Calu3 (cell line): ENCODE results near the gene SV2C. TPM values are rescaled to one million over a fixed set of nuclear protein-coding genes. Genes with fewer than 3 reads are reported as not detected.
"Not testable (repeated sequence)": the region's sequence is repeated elsewhere in the genome, so short reads cannot be mapped to it uniquely, and the experiment has no call there.

Experiments
- BruUV-seq: library from RNA; stranded (reverse); fragments of 400-500 nt; replicated peaks from 2 replicates; lab custom pipeline; 2021; lab: Mats Ljungman, UMichigan
- CTCF ChIA-PET: fragments of 300-600 bp; sonication (Branson Sonifier 250); formaldehyde crosslinking; loops from one replicate; lab custom pipeline; 2022; ENCODE audit warnings: antibody characterized with exemption; lab: Charles Lee
- DNase-seq: peaks from one replicate; pipeline ENCODE4 v3.0.0; 2022
- H3K27ac Mint-ChIP-seq: one replicate; pipeline ENCODE4 v1.8.0; 2022; ENCODE audit warnings: mixed read lengths; ENCODE audit not compliant: unreplicated experiment
- H3K27me3 Mint-ChIP-seq: one replicate; pipeline ENCODE4 v1.8.0; 2022; ENCODE audit warnings: mixed read lengths; ENCODE audit not compliant: unreplicated experiment
- H3K36me3 Mint-ChIP-seq: one replicate; pipeline ENCODE4 v1.8.0; 2022; ENCODE audit warnings: mild to moderate bottlenecking, moderate library complexity, mixed read lengths; ENCODE audit not compliant: insufficient read depth, unreplicated experiment
- H3K4me1 Mint-ChIP-seq: one replicate; pipeline ENCODE4 v1.8.0; 2022; ENCODE audit warnings: mild to moderate bottlenecking, low read depth, mixed read lengths; ENCODE audit not compliant: unreplicated experiment
- H3K4me3 Mint-ChIP-seq: one replicate; pipeline ENCODE4 v1.8.0; 2022; ENCODE audit warnings: mild to moderate bottlenecking, low read depth, moderate library complexity, mixed read lengths; ENCODE audit not compliant: unreplicated experiment
- H3K9me3 Mint-ChIP-seq: one replicate; pipeline ENCODE4 v1.8.0; 2022; ENCODE audit warnings: low read depth, mixed read lengths; ENCODE audit not compliant: unreplicated experiment
- CTCF ChIP-seq: fragments of 200-600 bp; IDR thresholded peaks from one replicate; pipeline ENCODE4 v1.8.0; 2022; ENCODE audit warnings: antibody characterized with exemption; ENCODE audit not compliant: unreplicated experiment
- intact Hi-C: fragments of 100-400 bp; cut with micrococcal nuclease; formaldehyde crosslinking; loops from one replicate; pipeline ENCODE4 v1.10.0; 2022; ENCODE audit not compliant: unreplicated experiment
- total RNA-seq: library from RNA; stranded (reverse); gene quantifications from 2 replicates; pipeline ENCODE4 v1.2.3, GENCODE V29; 2022

The SV2C gene
- total RNA-seq, 1 experiment from 2014 or later: 0.90 TPM

- BruUV-seq: no TSS peak
- Mint-ChIP-seq H3K9me3 (peaks cover 3% of the 10 kb centered on the region), H3K4me1 (peaks cover 18% of the 10 kb centered on the region), H3K27ac (no peak overlapping the region), H3K4me3 (no peak overlapping the region), H3K27me3 (no peaks in the 10 kb centered on the region), H3K36me3 (no peaks in the 10 kb centered on the region)
- CTCF ChIA-PET: interaction anchor here (0.6 kb wide), 1 partner anchor 13 kb away, joined by 5 read pairs; no protein-coding TSS in a partner anchor
- intact Hi-C loops: no loop called here
- no peak for TF ChIP-seq CTCF
- DNase-seq: no peak
Observed at GRCh38 chr5:76367623-76368371, 284.6 kb downstream of the SV2C start.

GRCh38 chr5:76368941-76369340 is 285.8 kb downstream of the SV2C start:
- H3K27me3 Mint-ChIP-seq: no peaks in the 10 kb centered on the region
- H3K36me3 Mint-ChIP-seq: no peaks in the 10 kb centered on the region
- no peak overlapping the region for H3K27ac Mint-ChIP-seq
- CTCF ChIA-PET: interaction anchor here (0.5 to 1.7 kb wide), 2 partner anchors 20 to 168 kb away, joined by 3 to 4 read pairs; no protein-coding TSS in a partner anchor
- H3K4me3 Mint-ChIP-seq: no peak overlapping the region
- peaks cover 22% of the 10 kb centered on the region for H3K4me1 Mint-ChIP-seq
- no peak for TF ChIP-seq CTCF
- DNase-seq: no peak
- H3K9me3 Mint-ChIP-seq: peaks cover 3% of the 10 kb centered on the region
- intact Hi-C loops: no loop called here
- no TSS peak for BruUV-seq

- H3K36me3 Mint-ChIP-seq, H3K27ac Mint-ChIP-seq, intact Hi-C loops, H3K27me3 Mint-ChIP-seq, DNase-seq, H3K4me3 Mint-ChIP-seq, BruUV-seq, H3K9me3 Mint-ChIP-seq: not testable (repeated sequence)
- CTCF ChIA-PET: interaction anchor here (1.7 kb wide), 1 partner anchor 19 kb away, joined by 4 read pairs; no protein-coding TSS in a partner anchor
- H3K4me1 Mint-ChIP-seq: peaks cover 22% of the 10 kb centered on the region
Observed at GRCh38 chr5:76369668-76370067, 286.5 kb downstream of the SV2C start.

- TF ChIP-seq CTCF: no peak
- no peaks in the 10 kb centered on the region for H3K36me3 Mint-ChIP-seq
- no peak overlapping the region for H3K4me3 Mint-ChIP-seq
- H3K27me3 Mint-ChIP-seq: no peaks in the 10 kb centered on the region
- H3K9me3 Mint-ChIP-seq: peaks cover 3% of the 10 kb centered on the region
- peak; percentile 10 for DNase-seq
- H3K4me1 Mint-ChIP-seq: peaks cover 22% of the 10 kb centered on the region
- H3K27ac Mint-ChIP-seq: no peak overlapping the region
- CTCF ChIA-PET: interaction anchor here (0.6 to 0.9 kb wide), 2 partner anchors 20 to 31 kb away, joined by 4 read pairs; no protein-coding TSS in a partner anchor
- BruUV-seq: no TSS peak
- intact Hi-C loops: no loop called here
Observed at GRCh38 chr5:76371960-76372322, 288.8 kb downstream of the SV2C start.
